Gastrocnemius medialis (tissue), 4 donors: ENCODE results near the gene ADARB2.

ENCODE experiments used
- POLR2A ChIP-seq, 2 donors: fragments of 450-650 bp; IDR thresholded peaks; one replicate each; pipeline ENCODE4 v1.6.1; 2017; ENCODE audit warnings: antibody characterized with exemption in 2 of 2, mild to moderate bottlenecking in 2 of 2, moderate library complexity in 2 of 2
- TF ChIP-seq, protein P1 (sequence below), 5 experiments: fragments of 450-650 bp in 3 of 5; fragments of 200-600 bp in 2 of 5; sonication (generic) in 2 of 5; IDR thresholded peaks in 4 of 5; conservative IDR thresholded peaks in 1 of 5; 1 replicate in 4 of 5; 2 replicates in 1 of 5; pipeline ENCODE4 v1.5.1; 2016 to 2019; ENCODE audit warnings: antibody characterized with exemption in 5 of 5, mild to moderate bottlenecking in 3 of 5, moderate library complexity in 3 of 5

DNA sequence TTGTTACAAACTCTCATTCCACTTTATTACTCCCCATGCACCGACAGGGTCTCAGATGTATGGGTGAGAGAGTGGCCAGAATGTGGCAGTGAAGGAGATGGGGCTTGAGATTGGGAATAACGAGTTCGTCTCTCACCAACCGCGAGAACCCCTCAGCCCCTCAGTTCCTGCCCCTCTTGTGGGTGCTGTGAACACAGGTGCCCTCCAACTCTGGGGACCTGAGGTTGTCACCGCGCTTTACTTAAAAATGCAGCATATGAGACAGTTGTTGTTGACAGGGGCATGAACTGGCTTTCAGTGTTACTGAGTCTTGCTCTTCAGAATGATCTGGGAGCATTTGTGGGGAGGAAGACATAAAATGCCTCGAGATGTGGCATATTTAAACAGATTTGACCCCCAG, 391.1 kb downstream of the ADARB2 start:
- TF ChIP-seq, protein P1, sequence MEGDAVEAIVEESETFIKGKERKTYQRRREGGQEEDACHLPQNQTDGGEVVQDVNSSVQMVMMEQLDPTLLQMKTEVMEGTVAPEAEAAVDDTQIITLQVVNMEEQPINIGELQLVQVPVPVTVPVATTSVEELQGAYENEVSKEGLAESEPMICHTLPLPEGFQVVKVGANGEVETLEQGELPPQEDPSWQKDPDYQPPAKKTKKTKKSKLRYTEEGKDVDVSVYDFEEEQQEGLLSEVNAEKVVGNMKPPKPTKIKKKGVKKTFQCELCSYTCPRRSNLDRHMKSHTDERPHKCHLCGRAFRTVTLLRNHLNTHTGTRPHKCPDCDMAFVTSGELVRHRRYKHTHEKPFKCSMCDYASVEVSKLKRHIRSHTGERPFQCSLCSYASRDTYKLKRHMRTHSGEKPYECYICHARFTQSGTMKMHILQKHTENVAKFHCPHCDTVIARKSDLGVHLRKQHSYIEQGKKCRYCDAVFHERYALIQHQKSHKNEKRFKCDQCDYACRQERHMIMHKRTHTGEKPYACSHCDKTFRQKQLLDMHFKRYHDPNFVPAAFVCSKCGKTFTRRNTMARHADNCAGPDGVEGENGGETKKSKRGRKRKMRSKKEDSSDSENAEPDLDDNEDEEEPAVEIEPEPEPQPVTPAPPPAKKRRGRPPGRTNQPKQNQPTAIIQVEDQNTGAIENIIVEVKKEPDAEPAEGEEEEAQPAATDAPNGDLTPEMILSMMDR (IDR thresholded peaks at IDR 0.05 in 4 of 5, conservative IDR thresholded peaks at IDR 0.05 in 1 of 5): no peak
- no peak for TF ChIP-seq POLR2A (IDR thresholded peaks at IDR 0.05)
